GM19438 (cell line): ENCODE measurements around the gene MAP3K20.
"Not testable (repeated sequence)": the region's sequence is repeated elsewhere in the genome, so short reads cannot be mapped to it uniquely, and the experiment has no call there.

Source experiments
- ATAC-seq: cut with Tn5 transposase; IDR thresholded peaks from one replicate; pipeline ENCODE4 v1.9.1; 2021; ENCODE audit warnings: low read depth; ENCODE audit not compliant: unreplicated experiment

The MAP3K20 gene

DNA sequence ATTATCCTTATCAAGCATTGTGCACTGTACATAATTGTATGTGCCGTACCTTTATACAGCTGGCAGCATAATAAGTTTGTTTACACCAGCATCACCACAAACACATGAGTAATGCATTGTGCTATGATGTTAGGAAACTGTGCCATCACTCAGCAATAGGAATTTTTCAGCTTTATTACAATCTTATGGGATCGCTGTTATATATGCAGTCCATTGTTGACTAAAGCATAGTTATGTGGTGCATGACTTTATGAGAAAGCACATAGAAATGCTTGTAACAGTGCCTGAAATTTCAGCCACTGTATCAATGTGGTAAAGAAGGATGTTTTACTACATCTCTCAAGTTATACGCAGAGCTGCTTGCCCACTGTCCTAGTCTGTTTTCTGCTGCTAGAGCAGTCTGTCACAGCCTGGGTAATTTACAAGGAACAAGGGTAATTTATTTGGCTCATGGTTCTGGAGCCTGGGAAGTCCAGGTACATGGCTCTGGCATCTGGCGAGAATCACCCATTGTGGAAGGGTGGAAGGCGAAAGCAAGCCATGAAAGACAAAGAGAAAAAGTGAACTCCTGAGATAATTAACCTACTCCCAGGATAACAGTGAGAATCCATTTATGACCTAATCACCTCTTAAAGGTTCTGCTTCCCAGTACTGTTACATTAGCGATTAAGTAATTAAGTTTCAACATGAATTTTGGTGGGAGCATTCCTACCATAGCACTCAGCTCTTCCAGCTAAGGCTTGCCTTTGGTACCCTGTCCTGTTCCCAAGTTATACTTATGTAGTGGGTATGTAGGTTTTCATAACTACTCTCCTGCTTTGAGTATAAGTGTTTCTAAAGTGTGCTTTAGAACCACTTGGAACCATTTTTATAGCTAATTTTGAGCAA, 4.6 kb downstream of the MAP3K20 start:
- no peak for ATAC-seq

DNA sequence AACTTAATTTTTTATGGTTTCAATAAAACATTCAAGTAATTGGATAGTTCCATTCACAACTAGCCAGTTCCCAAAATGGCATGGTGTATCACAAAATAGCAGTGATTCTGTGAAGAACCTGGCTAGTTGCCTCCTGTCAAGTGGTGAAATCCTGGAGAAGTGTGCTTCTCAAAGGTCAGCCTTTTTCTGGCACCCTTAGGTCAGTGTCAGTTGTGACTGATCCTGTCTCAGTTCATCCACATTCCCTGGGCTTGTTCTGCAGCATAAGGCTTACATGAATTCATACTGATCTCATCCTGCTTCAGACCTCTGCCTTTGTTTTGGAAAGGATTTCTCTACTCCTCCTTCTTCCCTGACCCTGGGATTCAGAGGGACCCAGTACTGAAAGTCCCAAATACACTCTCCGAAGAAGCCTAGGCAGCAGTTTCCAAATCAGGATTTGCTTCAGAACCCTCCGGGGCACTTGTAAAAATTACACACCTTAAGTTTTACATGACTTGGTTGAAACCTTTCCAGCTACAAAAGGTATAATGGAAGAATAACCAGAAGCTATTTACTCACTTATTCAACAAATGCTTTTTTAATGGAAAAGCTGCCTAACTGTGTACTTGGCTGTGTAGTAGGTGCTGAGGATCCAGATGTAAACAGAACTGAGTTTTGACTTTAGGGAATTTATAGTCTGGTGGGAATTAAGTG, 11.0 kb downstream of the MAP3K20 start:
- ATAC-seq = no peak

DNA sequence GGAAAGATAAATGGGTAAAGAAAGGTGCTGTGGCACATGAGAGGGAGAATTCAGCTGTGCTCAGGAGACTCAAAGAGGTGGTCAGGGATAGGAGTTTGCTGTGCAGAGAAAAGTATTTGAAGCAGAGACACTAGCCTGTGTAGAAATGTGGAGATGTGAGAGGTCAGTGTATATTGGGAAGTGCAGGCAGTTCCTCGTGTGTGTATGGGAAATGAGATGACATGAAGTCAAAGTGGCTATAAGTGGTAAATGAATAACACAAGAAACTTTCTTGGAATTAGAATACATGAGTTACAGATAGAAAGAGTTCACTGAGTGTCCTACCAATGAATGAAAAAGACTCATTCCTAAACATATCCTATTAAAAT, 11.6 kb downstream of the MAP3K20 start:
- ATAC-seq = no peak

DNA sequence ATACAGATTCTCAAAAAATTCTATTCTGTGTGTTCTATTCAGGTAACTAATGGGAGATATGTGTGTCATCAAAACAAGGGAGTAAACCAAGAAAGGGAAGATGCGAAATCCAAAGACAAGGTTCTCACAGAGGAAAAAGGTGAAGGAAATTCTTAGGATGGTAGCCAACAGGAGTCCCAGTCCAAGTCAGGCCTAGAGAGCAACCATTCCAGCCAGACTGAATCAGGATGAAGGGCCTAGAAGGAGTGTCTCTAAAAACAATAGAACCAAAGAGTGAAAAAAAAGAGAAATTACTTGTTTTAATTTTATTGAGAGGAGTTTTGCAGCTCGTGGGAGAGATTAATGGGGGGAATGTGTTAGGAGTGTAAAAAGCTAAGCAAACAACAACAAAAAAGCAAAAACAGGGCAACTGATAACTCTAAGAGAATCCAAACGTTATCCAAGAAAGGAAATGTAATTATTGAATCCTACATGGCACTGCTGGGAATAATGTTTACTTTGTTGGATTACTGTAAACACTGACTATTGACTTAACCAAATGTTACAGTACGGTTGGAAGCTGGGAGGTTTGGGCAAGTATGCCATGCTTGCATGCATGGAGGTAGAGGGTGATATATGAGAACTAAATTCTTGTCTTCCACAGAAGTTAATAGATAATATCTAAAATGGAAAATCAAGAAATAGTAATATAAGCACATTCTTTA, 12.3 kb downstream of the MAP3K20 start:
- ATAC-seq = no peak

DNA sequence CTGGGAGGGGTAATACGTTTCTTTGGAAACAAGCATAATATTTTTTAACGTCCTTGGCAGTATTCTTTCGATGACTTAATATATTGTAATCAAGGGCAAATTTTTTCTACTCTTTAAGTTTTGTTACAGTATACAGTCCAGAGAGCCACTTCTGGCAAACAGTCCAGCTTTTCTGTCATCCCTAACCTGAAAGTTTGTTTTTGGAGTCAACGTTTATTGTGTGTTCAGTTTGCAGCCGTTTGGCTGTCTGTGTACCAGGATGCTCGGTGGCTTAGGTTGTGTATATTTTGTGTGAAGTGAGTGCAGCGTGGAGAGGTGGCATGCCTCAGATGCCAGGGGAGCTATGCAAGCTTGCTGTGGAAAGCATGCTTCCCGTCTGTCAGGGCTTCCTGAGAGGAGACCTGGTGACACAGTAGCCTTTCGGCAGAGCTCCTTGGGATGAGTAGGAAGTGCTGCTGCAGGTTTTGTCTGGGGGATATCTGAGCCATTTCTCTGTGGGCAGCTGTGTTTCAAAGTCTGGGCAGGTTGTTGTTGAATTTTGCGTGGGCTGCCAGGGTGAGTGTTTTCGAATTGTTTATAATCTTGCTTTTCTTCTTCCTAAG, 14.7 kb downstream of the MAP3K20 start:
- ATAC-seq = no peak

DNA sequence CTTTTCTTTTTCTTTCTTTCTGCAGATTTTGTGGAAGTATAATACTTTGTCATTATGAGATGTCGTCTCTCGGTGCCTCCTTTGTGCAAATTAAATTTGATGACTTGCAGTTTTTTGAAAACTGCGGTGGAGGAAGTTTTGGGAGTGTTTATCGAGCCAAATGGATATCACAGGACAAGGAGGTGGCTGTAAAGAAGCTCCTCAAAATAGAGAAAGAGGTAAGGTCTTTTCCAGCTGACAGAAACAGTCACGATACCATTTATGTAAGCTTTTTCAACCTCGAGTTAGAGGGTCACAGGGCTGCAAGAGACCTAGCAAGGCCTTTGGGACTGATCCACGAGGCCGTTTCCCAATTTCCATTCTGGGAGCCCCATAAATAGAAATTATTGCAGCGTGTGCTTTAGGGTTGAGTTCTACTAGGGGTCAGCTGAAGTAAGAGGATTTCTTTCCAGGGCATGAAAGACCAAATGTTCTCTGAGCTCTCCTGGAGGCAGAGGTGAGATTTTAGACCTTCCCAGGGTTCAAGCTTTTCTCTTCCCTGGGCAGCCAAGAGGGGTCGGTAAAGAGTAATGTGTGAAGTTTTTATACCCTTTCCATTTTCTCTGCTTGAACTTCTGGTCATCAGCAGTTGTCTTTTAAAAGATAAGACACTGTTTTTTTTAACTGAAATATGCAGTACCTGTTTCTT, 15.5 kb downstream of the MAP3K20 start:
- ATAC-seq = no peak

DNA sequence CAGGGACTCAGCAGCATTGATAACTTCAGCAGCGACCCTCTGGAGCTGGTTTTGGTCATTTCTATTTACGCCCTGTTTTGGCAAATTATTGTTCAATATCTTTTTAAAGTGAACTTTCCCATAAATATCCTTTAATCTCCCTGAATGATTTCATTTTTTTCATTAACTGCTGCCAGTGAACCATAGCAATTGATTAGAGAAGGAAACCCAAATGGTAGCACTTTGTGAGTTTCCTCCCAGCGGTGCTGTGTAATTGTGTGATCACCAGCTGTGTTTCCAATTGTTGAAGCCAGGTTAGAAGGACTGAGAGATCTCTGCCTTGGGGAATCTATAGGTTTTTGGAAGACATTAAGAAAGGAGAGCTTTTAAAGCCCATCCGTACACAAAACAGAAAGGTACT, 16.3 kb downstream of the MAP3K20 start:
- ATAC-seq = no peak

DNA sequence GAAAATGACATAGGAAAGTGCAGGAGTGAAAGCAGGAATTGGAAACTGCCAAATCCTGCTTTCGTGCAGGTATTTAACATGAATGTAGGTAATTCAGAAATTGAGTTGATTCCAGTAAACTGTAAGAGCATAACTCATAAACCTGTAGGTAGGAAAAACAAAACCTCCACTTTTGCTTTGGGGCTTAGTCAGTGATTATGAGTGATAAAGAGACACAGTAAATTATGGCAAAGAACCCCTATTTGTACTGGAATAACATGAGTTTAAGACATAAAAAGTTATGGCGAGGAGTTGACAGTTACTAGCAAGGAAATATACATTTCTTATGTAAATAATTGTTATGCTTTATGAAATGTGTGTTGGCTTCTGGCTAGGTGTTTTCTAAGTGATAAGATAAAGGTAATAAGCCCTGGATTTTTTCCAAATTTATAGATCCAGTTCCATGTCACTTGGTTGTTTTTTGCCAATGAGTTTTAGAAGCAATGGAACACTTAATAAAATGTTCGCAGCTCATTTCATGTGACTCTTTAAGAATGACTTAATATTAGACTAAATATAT, 17.3 kb downstream of the MAP3K20 start:
- ATAC-seq = no peak

DNA sequence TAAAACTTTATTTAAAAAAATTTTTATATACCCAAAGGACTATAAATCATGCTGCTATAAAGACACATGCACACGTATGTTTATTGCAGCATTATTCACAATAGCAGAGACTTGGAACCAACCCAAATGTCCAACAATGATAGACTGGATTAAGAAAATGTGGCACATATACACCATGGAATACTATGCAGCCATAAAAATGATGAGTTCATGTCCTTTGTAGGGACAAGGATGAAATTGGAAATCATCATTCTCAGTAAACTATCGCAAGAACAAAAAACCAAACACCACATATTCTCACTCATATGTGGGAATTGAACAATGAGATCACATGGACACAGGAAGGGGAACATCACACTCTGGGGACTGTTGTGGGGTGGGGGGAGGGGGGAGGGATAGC, 18.0 kb downstream of the MAP3K20 start:
- not testable (repeated sequence) for ATAC-seq

DNA sequence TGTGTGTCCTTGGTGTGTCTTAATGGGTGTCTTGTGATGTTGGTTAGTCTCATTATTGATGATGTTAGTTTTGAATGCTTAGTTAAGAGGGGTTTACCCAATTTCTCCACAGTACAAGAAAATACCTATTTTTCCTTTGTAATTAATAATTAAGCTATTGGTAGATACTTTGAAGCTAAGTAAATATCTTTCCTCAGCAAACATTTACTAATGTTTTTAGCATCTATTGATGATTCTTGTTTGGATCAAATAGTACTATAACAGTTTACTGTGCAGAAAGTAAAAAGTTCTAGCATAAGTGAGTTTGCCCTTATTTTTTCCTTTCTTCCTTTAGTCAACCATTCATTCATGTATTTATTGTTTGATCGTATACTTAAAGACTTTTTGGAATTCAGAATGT, 19.1 kb downstream of the MAP3K20 start:
- ATAC-seq = no peak

DNA sequence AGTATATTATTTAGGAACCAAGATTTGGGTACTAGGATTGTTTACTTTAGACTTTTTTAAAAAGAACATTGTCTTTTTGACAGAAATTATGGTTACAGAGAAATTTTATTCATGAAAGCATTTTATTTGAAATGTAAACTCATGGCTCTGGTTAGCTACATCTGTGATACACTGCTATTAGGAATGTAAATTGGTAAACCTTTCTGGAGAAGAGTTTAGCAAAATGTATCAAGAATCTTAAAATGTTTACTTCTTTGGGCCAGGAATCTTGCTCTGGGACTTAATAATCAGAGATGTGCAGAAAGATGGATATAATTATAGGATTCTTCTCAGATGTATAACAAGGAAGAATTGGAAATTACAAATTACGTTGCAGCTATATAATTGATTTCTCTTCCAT, 19.7 kb downstream of the MAP3K20 start:
- ATAC-seq = no peak

DNA sequence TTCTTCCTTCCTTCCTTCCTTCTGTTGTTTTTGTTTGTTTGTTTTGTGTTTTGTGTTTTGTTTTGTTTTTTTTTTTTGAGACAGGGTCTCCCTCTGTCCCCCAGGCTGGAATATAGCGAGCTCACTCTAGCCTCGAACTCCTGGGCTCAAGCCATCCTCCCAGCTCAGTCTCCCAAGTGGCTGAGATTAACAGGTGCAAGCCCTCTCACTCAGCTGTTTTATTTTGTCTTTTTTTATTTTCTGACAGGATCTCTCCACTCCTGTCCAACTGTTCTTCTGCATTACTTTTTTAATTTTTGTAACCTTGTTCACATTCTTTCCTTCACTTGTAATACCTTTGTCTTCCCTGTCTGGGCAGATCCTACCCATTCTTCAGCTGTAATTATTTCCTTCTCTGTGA, 23.6 kb downstream of the MAP3K20 start:
- ATAC-seq = no peak

DNA sequence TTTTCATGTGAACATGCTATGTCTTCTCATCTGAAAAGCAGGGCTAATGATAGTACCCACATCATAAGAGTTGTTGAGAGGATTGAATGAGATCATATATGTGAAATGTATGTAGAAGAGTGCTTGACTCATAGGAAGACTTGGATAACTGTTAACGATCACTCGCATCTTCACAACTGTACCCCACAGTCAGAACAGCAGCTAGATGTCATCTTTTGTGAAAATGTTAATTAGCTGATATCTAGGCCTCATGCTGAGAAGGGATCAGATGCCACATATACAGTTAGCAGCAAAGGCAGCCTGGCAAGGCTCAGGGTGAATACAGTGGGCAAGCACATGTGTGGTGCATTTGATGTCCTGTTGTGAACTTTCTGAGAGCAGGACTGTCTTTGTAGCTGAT, 24.2 kb downstream of the MAP3K20 start:
- ATAC-seq = no peak

DNA sequence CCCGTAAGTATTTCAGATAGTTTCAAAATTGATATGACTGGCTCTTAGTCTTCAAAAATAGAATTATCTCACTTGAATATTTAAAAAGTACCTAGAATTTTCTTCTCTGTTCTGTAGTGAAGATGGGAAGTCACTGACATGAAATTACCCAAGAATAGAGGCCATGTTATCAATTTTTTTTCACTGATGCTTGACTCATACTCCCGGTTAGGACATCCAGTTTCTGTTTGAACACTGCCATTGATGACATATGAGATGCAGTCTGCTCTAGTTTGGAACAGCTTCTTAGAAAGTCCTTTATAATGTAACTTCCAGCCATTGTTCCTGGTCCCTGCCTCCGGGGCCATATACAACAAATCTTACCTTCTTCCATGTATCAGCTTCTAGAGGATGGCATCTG, 26.0 kb downstream of the MAP3K20 start:
- ATAC-seq = no peak

DNA sequence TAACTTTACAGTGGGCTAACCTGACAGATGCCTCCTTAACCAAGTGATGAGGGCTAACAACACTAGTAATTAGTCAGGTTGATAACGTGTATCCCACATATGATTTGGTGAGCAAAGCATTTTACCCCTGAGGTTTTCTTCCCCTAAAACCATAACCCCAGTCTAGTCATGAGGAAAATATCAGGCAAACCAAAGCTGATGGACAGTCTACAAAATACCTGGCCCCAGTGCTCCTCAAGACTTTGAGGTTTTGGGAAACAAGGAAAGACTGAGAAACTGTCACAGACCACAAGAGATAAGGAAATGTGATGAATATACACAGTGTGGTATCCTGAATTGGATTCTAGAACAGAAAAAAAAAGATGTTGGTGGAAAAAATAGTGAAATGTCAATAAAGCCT, 28.5 kb downstream of the MAP3K20 start:
- no peak for ATAC-seq

DNA sequence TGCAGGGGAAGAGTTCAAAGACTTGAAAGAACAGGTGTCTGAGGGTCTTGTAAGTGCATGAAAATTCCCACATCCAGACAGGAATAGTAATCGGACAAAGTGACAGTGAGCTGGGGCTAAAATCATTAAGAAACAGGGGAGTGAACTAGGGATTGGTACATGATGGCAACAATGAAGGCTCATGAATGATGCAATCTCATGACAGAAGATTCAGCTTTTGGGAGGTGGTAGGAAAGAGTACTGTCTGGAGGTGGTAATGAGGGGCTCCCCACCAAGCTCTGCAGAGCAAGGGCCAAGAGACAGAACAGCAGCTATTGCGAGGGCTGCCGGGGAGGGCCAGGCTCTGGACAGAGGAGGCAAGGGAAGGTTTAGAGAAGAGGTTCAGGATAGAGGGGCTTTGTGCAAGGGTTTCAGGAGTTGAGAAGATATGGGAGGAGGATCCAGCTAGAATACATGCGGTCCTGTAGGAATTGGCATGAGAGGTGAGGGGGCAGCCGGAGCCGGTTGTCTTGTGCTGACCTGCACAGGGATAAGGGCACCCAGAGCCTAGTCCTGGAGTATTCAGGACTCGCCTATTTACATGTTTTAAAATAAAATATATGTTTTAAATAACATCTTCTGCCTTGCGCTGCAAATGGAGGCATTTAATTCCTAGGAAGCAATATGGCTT, 31.4 kb downstream of the MAP3K20 start:
- ATAC-seq = no peak

DNA sequence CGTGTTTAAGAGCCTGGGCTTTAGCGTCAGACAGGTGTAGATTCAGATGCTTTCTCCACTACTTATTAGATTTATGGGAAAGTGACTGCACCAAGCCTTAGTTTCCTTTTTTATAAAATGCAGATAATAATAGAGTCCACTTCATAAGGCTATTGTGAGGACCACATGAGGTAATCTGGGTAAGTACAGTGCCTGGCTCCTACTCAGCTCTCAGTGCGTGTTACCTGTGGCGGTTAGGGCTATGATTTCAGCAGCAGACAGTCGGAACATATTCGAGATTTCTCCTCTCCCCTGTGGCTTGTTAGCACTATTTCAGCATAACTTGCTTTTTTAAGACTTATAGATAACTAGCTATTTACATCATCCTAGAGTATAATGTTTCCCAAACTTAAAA, 32.0 kb downstream of the MAP3K20 start:
- ATAC-seq = no peak

DNA sequence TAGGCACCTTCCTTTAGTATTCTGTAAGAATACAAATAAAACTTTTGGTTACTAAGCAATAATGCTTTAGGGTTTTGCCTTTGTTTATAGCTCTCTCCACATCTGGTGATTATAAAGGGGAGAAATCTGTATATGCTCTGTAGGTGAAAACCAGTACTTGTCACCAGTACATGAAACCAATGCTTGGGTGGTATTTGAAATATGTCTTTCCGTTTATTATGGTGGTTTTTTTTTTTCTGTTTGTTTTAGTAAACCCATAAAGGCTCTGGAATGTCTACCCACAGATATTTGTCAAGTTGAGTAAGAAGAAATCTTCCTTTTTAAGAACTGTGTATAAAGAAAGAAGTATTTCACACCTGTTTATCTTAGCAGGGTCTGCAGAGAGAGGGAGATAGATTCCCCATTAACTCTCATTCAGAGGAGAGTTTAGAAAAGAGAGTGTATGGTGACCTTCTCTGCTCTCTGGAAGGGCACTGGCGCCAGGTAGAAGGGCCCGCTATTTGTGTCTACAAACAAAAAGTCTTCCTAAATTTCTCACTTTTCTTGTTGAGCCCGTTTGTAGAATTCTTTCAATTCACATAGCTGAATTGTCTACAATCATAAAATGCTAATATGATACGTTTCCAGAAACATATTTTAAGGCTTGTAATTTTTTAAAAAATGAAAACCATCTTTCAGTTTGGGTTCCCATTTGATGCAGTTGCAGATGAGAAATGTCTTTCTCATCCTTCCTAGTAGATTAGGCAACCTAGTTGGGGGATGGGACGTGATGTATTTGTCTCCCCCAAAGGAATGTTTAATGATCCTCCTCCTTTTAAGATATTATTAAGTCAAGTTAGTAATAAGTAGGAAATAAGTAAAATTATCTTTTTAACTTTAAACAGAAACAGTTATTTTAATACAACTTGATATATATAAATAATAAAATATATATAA, 33.9 kb downstream of the MAP3K20 start:
- ATAC-seq = no peak

DNA sequence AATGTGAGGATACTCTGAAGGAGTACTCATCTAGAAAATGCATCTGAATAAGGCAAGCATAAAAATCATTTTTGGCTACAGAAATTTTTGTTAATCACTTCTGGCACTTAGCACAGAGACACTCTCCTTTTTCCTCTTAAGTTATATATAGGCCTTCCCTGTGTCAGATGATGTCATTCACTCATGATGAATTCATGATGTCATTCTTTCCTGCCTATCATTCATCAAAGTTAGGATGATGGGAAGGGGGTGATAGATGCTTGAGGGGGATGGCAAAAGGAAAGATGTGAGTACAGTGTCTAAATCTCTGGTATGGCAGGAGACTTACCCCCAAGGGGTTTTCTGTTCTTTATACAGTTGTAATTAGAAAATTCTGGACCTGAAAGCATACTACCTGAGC, 42.0 kb downstream of the MAP3K20 start:
- ATAC-seq = no peak
